DND-41 (cell line): Measurements from ENCODE around the gene PRR23C.

Source experiments
- EZH2 ChIP-seq: IDR thresholded peaks from 3 replicates; pipeline ENCODE4 v1.6.1; 2012; ENCODE audit warnings: borderline replicate concordance, low read depth, mild to moderate bottlenecking, moderate library complexity, low read length, inconsistent platforms; ENCODE audit not compliant: severe bottlenecking
- TF ChIP-seq, protein P1 (sequence below): IDR thresholded peaks from 2 replicates; pipeline ENCODE4 v1.5.1; 2012; ENCODE audit warnings: borderline replicate concordance, low read length, moderate library complexity, mild to moderate bottlenecking; ENCODE audit not compliant: poor library complexity, severe bottlenecking; ENCODE audit errors: extremely low read depth

DNA sequence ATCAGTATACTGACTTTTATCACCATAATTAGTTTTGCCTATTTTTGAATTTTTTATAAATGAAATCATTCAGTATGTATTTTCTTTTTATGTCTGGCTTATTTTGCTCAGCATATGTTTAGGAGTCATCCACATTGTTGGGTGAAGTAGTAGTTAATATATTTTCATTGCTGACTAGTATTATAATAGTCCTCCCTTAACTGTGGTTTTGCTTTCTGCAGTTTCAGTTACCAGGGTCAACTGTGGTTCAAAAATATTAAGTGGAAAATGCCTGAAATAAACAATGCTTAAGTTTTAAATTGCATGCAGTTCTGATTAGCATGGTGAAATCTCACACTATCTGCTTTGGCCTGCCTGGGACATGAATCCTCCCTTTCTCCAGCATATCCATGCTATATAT is 39.5 kb upstream of the PRR23C start:
- TF ChIP-seq, protein P1, sequence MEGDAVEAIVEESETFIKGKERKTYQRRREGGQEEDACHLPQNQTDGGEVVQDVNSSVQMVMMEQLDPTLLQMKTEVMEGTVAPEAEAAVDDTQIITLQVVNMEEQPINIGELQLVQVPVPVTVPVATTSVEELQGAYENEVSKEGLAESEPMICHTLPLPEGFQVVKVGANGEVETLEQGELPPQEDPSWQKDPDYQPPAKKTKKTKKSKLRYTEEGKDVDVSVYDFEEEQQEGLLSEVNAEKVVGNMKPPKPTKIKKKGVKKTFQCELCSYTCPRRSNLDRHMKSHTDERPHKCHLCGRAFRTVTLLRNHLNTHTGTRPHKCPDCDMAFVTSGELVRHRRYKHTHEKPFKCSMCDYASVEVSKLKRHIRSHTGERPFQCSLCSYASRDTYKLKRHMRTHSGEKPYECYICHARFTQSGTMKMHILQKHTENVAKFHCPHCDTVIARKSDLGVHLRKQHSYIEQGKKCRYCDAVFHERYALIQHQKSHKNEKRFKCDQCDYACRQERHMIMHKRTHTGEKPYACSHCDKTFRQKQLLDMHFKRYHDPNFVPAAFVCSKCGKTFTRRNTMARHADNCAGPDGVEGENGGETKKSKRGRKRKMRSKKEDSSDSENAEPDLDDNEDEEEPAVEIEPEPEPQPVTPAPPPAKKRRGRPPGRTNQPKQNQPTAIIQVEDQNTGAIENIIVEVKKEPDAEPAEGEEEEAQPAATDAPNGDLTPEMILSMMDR: no peak
- no peak for TF ChIP-seq EZH2
